GM06990 (cell line): ENCODE results near the gene WHRN.

Experiments used
- DNase-seq: peaks from one replicate; pipeline ENCODE4 v3.0.0-alpha.2; 2011; ENCODE audit not compliant: insufficient read length; ENCODE audit errors: extremely low read depth
- H3K27me3 ChIP-seq: replicated peaks from 2 replicates; pipeline ENCODE4 v1.6.0; 2011; ENCODE audit warnings: low read length; ENCODE audit not compliant: control insufficient read depth, insufficient read depth
- H3K36me3 ChIP-seq: 2 replicates; pipeline ENCODE4 v1.5.1; 2011; ENCODE audit warnings: low read length; ENCODE audit not compliant: control insufficient read depth, insufficient read depth
- H3K4me3 ChIP-seq: replicated peaks from 2 replicates; pipeline ENCODE4 v1.5.1; 2011; ENCODE audit warnings: low read depth, mild to moderate bottlenecking, control low read depth, low read length
- TF ChIP-seq, protein P1 (sequence below): IDR thresholded peaks from 2 replicates; pipeline ENCODE4 v1.5.1; 2011; ENCODE audit warnings: low read length, control low read depth, mild to moderate bottlenecking, inconsistent platforms; ENCODE audit not compliant: insufficient read depth, poor library complexity, severe bottlenecking

Gene WHRN

DNA sequence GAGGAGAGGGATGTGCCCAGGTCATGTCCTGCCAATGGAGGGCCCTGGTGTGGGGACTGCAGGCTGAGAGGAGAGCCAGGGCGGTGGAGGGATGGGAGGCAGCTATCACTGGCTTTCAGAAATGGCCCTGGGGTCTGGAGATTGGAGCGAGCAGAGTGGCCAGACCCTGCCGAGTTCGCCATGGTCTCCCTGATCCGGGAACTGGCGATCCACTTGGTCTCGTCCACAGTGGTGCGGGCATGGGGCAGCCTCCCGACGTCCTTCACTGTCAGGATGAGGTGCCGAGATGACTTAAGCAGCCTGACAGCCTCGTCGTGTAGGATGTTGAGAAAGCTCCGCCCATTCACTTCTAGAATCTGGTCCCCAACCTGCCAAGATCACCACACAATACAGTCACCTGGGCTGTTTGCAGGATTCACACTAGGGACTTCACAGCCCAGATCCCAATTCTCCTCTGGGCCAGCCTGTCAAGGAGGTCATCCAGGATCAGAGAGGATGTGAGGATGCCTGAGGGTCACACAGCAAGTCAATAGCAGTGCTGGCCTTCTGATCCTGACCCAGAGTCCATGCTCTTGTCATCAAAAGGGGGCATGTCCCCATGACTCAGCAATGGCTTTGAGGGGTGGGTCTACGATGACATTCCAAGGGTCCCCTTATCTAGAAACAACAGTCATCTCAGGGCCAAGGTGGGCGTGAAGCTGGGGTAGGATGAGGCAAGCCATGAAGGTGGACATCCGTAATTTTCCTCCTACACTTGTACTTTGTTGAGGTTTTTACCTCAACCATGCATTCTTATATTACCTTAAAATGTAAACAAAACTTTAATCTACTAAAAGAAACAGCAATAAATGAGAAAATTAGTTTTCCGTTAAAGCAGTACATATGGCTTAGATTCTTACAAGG lies 79.0 kb downstream of the WHRN start:
- H3K36me3 ChIP-seq: no peaks in the 10 kb centered on the region
- peaks cover 11% of the 10 kb centered on the region for H3K27me3 ChIP-seq
- no peak for DNase-seq
- H3K4me3 ChIP-seq: no peak overlapping the region
- TF ChIP-seq, protein P1, sequence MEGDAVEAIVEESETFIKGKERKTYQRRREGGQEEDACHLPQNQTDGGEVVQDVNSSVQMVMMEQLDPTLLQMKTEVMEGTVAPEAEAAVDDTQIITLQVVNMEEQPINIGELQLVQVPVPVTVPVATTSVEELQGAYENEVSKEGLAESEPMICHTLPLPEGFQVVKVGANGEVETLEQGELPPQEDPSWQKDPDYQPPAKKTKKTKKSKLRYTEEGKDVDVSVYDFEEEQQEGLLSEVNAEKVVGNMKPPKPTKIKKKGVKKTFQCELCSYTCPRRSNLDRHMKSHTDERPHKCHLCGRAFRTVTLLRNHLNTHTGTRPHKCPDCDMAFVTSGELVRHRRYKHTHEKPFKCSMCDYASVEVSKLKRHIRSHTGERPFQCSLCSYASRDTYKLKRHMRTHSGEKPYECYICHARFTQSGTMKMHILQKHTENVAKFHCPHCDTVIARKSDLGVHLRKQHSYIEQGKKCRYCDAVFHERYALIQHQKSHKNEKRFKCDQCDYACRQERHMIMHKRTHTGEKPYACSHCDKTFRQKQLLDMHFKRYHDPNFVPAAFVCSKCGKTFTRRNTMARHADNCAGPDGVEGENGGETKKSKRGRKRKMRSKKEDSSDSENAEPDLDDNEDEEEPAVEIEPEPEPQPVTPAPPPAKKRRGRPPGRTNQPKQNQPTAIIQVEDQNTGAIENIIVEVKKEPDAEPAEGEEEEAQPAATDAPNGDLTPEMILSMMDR: no peak

DNA sequence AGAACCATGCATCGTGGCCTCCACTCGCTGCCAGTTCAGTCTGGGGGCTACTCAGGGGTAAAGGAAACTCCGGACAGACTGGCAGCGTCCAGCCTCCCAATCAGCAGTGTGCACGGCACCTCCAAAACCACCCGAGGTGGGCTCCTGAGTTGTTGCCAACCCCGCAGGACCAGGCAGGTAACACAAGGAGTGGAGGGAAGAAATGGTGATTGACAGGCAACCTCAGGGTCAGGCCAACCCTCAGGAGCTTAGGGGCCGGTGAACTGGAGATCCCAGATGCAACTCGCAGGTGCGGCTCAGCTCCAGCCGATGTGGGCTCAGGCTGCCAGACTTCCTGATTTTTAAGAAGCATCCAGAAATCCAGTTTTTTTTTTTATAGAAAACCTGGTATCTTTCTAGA lies 80.1 kb downstream of the WHRN start:
- Histone ChIP-seq H3K27me3 (peaks cover 9% of the 10 kb centered on the region), H3K36me3 (no peaks in the 10 kb centered on the region), H3K4me3 (no peak overlapping the region)
- TF ChIP-seq, protein P1: no peak
- no peak for DNase-seq

DNA sequence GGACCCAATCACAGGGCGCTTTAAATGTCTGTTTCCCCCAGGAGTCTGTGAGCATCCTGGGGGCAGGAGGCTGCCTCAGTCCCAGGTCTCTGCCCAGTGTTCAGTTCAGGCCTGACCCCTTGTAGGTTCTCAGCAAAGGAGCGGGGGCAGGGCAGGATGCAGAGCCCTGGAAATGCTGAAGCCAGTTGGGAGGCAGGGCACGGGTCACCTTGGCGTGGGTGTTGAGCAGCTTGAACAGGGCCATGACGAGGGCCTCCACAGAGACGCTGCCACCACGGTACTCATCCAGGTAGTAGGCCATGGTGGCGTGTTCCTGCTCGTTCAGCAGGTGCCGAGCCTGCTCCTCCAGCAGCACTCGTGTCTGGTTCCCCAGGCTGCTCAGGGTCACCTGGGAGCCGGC lies 81.1 kb downstream of the WHRN start:
- H3K4me3 ChIP-seq: no peak overlapping the region
- no peak for DNase-seq
- H3K36me3 ChIP-seq: no peaks in the 10 kb centered on the region
- TF ChIP-seq, protein P1: no peak
- peaks cover 5% of the 10 kb centered on the region for H3K27me3 ChIP-seq

DNA sequence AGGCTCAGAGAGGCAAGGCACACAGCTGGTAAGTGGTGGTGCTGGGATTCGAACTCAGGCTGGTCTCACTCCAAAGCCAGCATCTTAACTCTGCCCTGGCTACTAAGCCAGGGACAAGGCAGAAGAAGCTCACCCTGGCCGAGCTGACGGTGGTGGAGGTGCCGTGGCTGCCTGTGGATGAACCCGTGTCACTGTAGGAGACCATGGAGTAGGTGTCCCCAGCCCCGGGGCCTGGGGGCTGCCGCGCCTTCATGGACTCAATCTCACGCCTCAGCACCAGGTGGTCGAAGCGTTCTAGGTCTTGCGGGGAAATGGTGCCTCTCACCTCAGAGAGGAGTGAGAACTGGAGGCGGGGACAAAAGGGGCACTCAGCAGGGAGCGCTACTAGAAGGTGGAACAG lies 82.1 kb downstream of the WHRN start:
- Histone ChIP-seq H3K4me3 (no peak overlapping the region), H3K36me3 (no peaks in the 10 kb centered on the region), H3K27me3 (peaks cover 4% of the 10 kb centered on the region)
- no peak for DNase-seq
- TF ChIP-seq, protein P1: no peak

DNA sequence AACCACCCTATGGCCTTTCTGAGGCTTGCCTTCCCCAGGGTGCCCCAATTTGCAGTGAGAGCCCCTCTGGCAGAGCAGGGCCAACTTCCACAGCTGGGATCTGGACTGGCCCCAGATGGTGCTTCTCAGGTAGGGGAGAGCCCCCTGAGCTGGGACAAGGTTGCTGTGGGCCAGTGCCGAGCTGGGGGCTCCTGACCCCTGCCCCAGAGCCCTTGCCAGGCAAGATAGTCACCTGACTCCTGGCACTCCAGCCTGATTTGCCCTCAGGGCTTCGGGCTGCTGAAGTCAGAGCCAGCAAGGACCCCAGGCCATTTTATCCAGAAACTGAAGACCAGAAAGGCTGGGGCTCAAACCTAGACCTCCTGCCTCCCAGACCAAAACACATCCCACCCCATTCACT lies 84.1 kb downstream of the WHRN start:
- TF ChIP-seq, protein P1: no peak
- no peak overlapping the region for H3K4me3 ChIP-seq
- peaks cover 4% of the 10 kb centered on the region for H3K27me3 ChIP-seq
- no peaks in the 10 kb centered on the region for H3K36me3 ChIP-seq
- DNase-seq: no peak
